BE2C (cell line): ENCODE results near the gene FAM81A. TPM values are rescaled to one million over a fixed set of nuclear protein-coding genes. Genes with fewer than 3 reads are reported as not detected.

Experiments used
- DNase-seq: peaks from one replicate; pipeline ENCODE4 v3.0.0-alpha.2; 2020
- H3K27me3 ChIP-seq: fragments of 250-450 bp; sonication (Bioruptor Pico); 2 replicates; pipeline ENCODE4 v1.5.1; 2020; ENCODE audit warnings: mild to moderate bottlenecking
- H3K36me3 ChIP-seq: fragments of 250-450 bp; sonication (Bioruptor Pico); 2 replicates; pipeline ENCODE4 v1.5.1; 2020; ENCODE audit warnings: mild to moderate bottlenecking
- H3K4me1 ChIP-seq: fragments of 250-450 bp; sonication (Bioruptor Pico); 2 replicates; pipeline ENCODE4 v1.5.1; 2020
- H3K4me3 ChIP-seq: 2 replicates; pipeline ENCODE4 v1.5.1; 2011; ENCODE audit warnings: low read depth, low read length
- H3K9me3 ChIP-seq: fragments of 250-450 bp; sonication (Bioruptor Pico); 2 replicates; pipeline ENCODE4 v1.5.1; 2020
- polyA plus RNA-seq: library from polyadenylated mRNA; unstranded; fragments of >200 nt; gene quantifications from one replicate; pipeline ENCODE4 v1.2.1, GENCODE V29; 2012; ENCODE audit warnings: low read depth, missing spikeins; ENCODE audit not compliant: insufficient read length, insufficient read depth
- TF ChIP-seq, protein P1 (sequence below): IDR thresholded peaks from 2 replicates; pipeline ENCODE4 v1.5.1; 2012; ENCODE audit warnings: mild to moderate bottlenecking, low read depth, low read length

Gene FAM81A
- polyA plus RNA-seq, result 1.3 TPM

DNA sequence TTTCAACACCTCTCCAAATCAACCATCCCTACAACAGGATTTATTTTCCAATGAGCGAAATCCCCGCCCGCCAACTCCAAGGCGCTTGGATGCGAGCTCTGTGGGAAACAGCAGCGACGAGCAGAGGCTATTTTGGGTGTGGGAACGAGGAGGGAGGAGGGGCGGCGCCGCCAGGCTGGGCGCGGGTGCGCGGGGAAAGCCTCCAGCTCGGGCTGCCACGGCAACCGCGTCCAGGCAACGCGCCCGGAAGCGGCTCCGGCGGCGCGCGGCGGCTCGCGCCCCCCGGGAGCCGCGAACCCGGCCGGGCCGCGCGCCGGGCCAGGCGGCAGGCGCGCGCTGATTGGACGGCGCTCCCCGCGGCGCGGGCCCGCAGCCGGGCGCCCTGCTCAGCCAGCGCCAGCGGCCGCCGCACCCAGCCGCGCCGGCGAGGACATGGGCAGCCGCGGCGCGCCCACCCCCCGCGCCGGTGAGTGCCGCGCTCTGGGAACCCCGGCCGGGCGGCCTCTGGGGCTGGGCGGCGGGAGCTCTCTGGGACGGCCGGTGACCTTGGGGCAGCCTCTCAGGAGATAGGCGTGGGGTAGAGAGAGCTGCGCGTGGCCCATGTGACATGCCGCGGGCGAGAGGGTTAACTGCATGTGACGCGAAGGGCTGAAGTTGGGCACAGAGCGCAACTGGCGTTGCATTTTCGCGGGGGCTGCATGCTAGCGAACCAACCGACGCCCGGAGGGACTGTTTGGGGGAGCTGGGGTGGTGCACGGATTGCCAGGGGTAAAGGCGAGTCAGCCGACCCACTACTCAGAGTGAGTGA is at the start of gene FAM81A:
FAM81A (plus strand) TSS at position 370 of the 808 bp plus-strand sequence. CDS start 20,441 bp downstream, outside the sequence.
- H3K4me3 ChIP-seq, result peak within 1 kb of the TSS; percentile 52
- H3K27me3 ChIP-seq, result peaks cover 53% of the 10 kb centered on the region
- TF ChIP-seq, protein P1, sequence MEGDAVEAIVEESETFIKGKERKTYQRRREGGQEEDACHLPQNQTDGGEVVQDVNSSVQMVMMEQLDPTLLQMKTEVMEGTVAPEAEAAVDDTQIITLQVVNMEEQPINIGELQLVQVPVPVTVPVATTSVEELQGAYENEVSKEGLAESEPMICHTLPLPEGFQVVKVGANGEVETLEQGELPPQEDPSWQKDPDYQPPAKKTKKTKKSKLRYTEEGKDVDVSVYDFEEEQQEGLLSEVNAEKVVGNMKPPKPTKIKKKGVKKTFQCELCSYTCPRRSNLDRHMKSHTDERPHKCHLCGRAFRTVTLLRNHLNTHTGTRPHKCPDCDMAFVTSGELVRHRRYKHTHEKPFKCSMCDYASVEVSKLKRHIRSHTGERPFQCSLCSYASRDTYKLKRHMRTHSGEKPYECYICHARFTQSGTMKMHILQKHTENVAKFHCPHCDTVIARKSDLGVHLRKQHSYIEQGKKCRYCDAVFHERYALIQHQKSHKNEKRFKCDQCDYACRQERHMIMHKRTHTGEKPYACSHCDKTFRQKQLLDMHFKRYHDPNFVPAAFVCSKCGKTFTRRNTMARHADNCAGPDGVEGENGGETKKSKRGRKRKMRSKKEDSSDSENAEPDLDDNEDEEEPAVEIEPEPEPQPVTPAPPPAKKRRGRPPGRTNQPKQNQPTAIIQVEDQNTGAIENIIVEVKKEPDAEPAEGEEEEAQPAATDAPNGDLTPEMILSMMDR, result no peak
- H3K9me3 ChIP-seq, result no peaks in the 10 kb centered on the region
- H3K36me3 ChIP-seq, result no peaks in the 10 kb centered on the region
- H3K4me1 ChIP-seq, result peaks cover 3% of the 10 kb centered on the region
- DNase-seq, result peak; percentile 74

DNA sequence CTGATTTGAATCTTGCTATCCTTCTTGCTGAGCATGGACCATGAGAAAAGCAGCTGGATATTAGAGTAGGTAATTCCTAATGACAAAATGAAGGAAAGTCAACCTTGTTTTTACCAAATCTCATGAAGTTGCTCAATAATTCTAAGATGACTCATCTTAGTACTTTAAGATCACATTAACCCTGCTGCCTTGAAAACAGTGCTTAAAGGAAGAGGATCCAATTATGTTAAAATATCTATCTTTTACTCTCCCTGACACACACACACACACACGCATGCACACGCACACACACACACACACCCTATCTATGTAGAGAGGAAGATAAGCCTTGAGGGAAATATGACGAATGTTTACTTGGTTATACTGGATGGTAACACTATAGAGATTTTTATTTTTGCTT is 49.3 kb upstream of the FAM81A start:
- no peaks in the 10 kb centered on the region for H3K36me3 ChIP-seq
- no peak for DNase-seq
- TF ChIP-seq, protein P1, result no peak
- no peak overlapping the region for H3K4me3 ChIP-seq
- no peaks in the 10 kb centered on the region for H3K4me1 ChIP-seq
- peaks cover 4% of the 10 kb centered on the region; the same call in 1 of the 2 replicates for H3K27me3 ChIP-seq
- H3K9me3 ChIP-seq, result no peaks in the 10 kb centered on the region

DNA sequence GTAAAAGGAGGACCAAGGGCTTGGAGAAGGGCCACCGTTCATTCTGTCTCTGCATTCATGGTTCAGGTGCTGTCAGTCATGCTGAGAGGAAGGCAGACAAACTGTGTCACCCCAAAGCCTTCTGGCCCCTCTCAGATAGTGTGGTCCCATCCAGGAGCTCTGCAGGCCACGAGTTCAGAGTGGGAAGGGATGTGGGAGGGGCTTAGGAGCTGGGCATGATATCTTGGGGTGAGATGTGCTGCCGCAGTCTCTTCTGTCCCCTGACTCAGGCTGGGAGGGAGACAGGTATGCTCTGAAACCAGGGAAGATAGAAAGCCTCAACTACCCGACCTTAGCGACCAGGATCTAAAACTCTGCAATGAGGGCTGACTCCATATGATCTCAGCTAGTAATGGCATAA is 45.7 kb upstream of the FAM81A start:
- H3K27me3 ChIP-seq, result peaks cover 28% of the 10 kb centered on the region
- TF ChIP-seq, protein P1, result no peak
- H3K36me3 ChIP-seq, result no peaks in the 10 kb centered on the region
- H3K4me3 ChIP-seq, result no peak overlapping the region
- no peaks in the 10 kb centered on the region for H3K4me1 ChIP-seq
- no peak for DNase-seq
- H3K9me3 ChIP-seq, result no peaks in the 10 kb centered on the region; the same call in 1 of the 2 replicates

DNA sequence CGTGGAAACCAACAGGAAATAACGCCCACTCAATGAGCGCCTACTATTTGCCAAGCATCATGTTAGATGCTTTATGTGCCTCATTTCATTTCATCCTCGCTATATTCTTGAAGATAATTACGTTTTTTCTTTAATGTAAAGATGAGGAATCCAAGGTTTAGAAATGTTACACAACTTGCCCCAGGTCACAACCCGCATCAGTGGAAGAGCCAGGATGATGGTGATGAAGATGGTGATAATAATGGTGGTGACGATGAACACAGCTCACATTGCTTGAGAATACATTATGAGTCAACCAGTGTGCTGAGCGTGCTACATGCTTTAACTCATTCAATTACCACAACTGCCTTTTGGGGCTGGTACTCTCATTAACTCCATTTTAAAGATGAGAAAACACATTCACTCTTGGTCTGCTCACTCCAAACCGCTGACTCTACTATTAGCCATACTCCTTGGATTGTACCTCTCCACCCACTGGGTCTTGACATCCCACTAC is 43.8 kb upstream of the FAM81A start:
- no peaks in the 10 kb centered on the region; the same call in 1 of the 2 replicates for H3K9me3 ChIP-seq
- H3K36me3 ChIP-seq, result no peaks in the 10 kb centered on the region
- peaks cover 35% of the 10 kb centered on the region for H3K27me3 ChIP-seq
- DNase-seq, result no peak
- H3K4me1 ChIP-seq, result no peaks in the 10 kb centered on the region
- TF ChIP-seq, protein P1, result no peak
- H3K4me3 ChIP-seq, result no peak overlapping the region

DNA sequence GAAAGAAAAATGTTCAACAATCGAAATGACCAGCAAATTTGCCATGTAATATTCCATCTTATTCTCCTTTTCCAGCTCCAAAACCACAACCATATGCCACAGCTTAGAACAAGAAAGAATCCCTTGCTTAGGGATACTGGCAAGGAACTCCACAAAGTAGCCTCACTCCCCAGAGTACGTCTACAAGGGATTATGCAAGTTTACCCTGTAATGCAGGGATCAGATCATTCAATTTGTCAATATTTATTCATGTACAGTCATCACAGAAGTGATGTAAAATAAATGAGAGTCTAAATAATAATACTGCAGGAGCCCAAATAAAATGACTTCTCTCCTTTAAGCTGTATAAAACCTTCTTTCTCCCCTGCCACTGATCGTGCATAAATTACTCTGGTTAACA is 41.8 kb upstream of the FAM81A start:
- no peak for DNase-seq
- Histone ChIP-seq H3K9me3 (no peaks in the 10 kb centered on the region; the same call in 1 of the 2 replicates), H3K4me1 (no peaks in the 10 kb centered on the region)

More for the DNA sequence above, 41.8 kb upstream of the FAM81A start:
- TF ChIP-seq, protein P1, result no peak
- H3K27me3 ChIP-seq, result peaks cover 42% of the 10 kb centered on the region
- no peak overlapping the region for H3K4me3 ChIP-seq
- H3K36me3 ChIP-seq, result no peaks in the 10 kb centered on the region
